Karpas-422 (cell line): ENCODE results near the gene KRTAP8-1. TPM values are rescaled to one million over a fixed set of nuclear protein-coding genes. Genes with fewer than 3 reads are reported as not detected.

ENCODE experiments used
- DNase-seq: peaks from one replicate; pipeline ENCODE4 v3.0.0-alpha.2; 2015
- H2AFZ ChIP-seq: fragments of 200-600 bp; sonication (generic); 2 replicates; pipeline ENCODE4 v1.6.1; 2014; ENCODE audit warnings: antibody characterized with exemption, low read length, mixed read lengths
- H3K27ac ChIP-seq: fragments of 200-600 bp; sonication (generic); 2 replicates; pipeline ENCODE4 v1.5.1; 2014; ENCODE audit warnings: mild to moderate bottlenecking, low read length, moderate library complexity
- H3K27me3 ChIP-seq: fragments of 200-600 bp; sonication (generic); 2 replicates; pipeline ENCODE4 v1.6.1; 2014; ENCODE audit warnings: low read length, mixed read lengths
- H3K36me3 ChIP-seq: fragments of 200-600 bp; sonication (generic); 2 replicates; pipeline ENCODE4 v1.6.1; 2014; ENCODE audit warnings: low read length, mixed read lengths; ENCODE audit not compliant: insufficient read depth
- H3K4me1 ChIP-seq: fragments of 200-600 bp; sonication (generic); 2 replicates; pipeline ENCODE4 v1.6.1; 2014; ENCODE audit warnings: mild to moderate bottlenecking, low read length, mixed read lengths
- H3K4me2 ChIP-seq: fragments of 200-600 bp; sonication (generic); 2 replicates; pipeline ENCODE4 v1.6.1; 2014; ENCODE audit warnings: low read length, low read depth, mild to moderate bottlenecking; ENCODE audit not compliant: poor library complexity, severe bottlenecking
- H3K4me3 ChIP-seq: fragments of 200-600 bp; sonication (generic); 2 replicates; pipeline ENCODE4 v1.5.1; 2014; ENCODE audit warnings: mild to moderate bottlenecking, antibody characterized with exemption, low read length, mixed read lengths
- H3K79me2 ChIP-seq: fragments of 200-600 bp; sonication (generic); 2 replicates; pipeline ENCODE4 v1.6.1; 2014; ENCODE audit warnings: mild to moderate bottlenecking, low read length, mixed read lengths
- H3K9ac ChIP-seq: fragments of 200-600 bp; sonication (generic); 2 replicates; pipeline ENCODE4 v1.6.0; 2014; ENCODE audit warnings: low read length
- H3K9me2 ChIP-seq: fragments of 200-600 bp; sonication (generic), shearing (Covaris generic); replicated peaks from 2 replicates; pipeline ENCODE4 v1.6.0; 2014; ENCODE audit warnings: mild to moderate bottlenecking, low read length, moderate library complexity; ENCODE audit not compliant: insufficient read depth
- H3K9me3 ChIP-seq: fragments of 300-700, 200-600 bp; sonication (generic); 2 replicates; pipeline ENCODE4 v1.6.1; 2014; ENCODE audit warnings: low read length, mixed read lengths
- H4K20me1 ChIP-seq: fragments of 200-600 bp; sonication (generic); 2 replicates; pipeline ENCODE4 v1.6.1; 2014; ENCODE audit warnings: mild to moderate bottlenecking, antibody characterized with exemption, low read length, low read depth; ENCODE audit not compliant: insufficient read depth
- small RNA-seq: library from RNA; depleted of rRNA; stranded (forward); fragments of <200 nt; gene quantifications from one replicate; pipeline ENCODE3, GENCODE V24; 2014
- total RNA-seq: library from RNA; depleted of rRNA; stranded (reverse); fragments of >200 nt; shearing (Covaris generic); gene quantifications from 2 replicates; pipeline ENCODE4 v1.2.3, GENCODE V29; 2014; ENCODE audit warnings: low replicate concordance; rRNA removed

Gene KRTAP8-1
- total RNA-seq, 1 experiment from 2014 or later: not detected

DNA sequence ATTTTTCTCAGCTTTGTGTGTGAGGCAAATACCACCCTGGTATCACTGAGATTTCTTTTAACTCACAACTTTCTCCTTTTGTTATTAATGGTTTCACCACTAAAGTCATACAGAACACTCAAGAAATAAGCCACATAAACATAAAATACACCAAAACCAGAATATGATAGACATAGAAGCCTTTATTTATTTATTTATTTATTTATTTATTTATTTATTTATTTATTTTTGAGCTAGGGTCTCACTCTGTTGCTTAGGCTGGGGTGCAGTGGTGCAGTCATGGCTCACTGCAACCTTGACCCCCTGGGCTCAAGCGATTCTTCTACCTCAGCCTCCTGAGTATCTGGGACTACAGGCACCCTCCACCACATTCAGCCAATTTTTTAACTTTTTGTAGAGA, 12.5 kb downstream of the KRTAP8-1 start:
- Histone ChIP-seq H2AFZ (no peak overlapping the region), H3K9me2 (no peaks in the 10 kb centered on the region; the same call in 1 of the 2 replicates), H3K36me3 (no peaks in the 10 kb centered on the region), H4K20me1 (no peaks in the 10 kb centered on the region), H3K4me1 (no peaks in the 10 kb centered on the region), H3K4me3 (no peak overlapping the region), H3K4me2 (no peak overlapping the region), H3K27me3 (no peaks in the 10 kb centered on the region), H3K27ac (no peak overlapping the region), H3K9ac (no peak overlapping the region), H3K9me3 (no peaks in the 10 kb centered on the region), H3K79me2 (no peaks in the 10 kb centered on the region)
- no peak for DNase-seq

- DNase-seq: no peak
- Histone ChIP-seq H3K27ac (no peak overlapping the region), H3K27me3 (no peaks in the 10 kb centered on the region), H3K9me2 (no peaks in the 10 kb centered on the region), H3K4me2 (no peak overlapping the region), H3K4me3 (no peak overlapping the region), H4K20me1 (no peaks in the 10 kb centered on the region), H3K9me3 (no peaks in the 10 kb centered on the region), H3K79me2 (no peaks in the 10 kb centered on the region), H2AFZ (no peak overlapping the region), H3K36me3 (no peaks in the 10 kb centered on the region), H3K9ac (no peak overlapping the region), H3K4me1 (no peaks in the 10 kb centered on the region)
These were observed 19.3 kb downstream of the KRTAP8-1 start for GRCh38 chr21:30793581-30794314.

DNA sequence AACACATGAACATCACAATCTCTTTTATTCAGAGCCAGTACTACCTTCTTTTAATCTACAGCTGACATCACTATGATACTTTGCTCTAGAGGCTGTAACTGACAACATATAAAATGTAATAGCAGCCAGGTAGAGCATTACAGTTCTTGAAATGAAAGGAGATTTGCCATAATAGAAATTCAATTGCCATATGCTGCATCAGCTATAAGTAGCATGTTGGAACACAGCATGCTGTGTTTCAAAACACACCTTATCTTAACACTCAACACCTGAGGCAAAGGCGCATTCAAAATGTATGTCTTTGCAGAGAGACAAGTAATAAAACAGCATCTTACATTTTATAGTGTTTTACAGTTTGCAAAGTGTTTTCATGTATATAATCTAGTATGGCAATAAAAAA, 33.8 kb downstream of the KRTAP8-1 start:
- Histone ChIP-seq H3K4me1 (no peaks in the 10 kb centered on the region), H4K20me1 (no peaks in the 10 kb centered on the region), H3K27ac (no peak overlapping the region), H3K9me2 (no peaks in the 10 kb centered on the region), H3K4me3 (no peak overlapping the region), H3K9ac (no peak overlapping the region), H2AFZ (no peak overlapping the region), H3K36me3 (no peaks in the 10 kb centered on the region), H3K4me2 (no peak overlapping the region), H3K9me3 (peaks cover 10% of the 10 kb centered on the region; the same call in 1 of the 2 replicates), H3K79me2 (no peaks in the 10 kb centered on the region), H3K27me3 (no peaks in the 10 kb centered on the region)
- DNase-seq: no peak

- H3K9ac ChIP-seq: no peak overlapping the region
- H3K36me3 ChIP-seq: no peaks in the 10 kb centered on the region
- H3K9me3 ChIP-seq: peaks cover 9% of the 10 kb centered on the region; the same call in 1 of the 2 replicates
- no peak overlapping the region for H2AFZ ChIP-seq
- no peak for DNase-seq
- no peaks in the 10 kb centered on the region for H3K27me3 ChIP-seq
- H3K4me2 ChIP-seq: no peak overlapping the region
- H3K9me2 ChIP-seq: no peaks in the 10 kb centered on the region
- no peak overlapping the region for H3K27ac ChIP-seq
- no peak overlapping the region for H3K4me3 ChIP-seq
- H3K79me2 ChIP-seq: no peaks in the 10 kb centered on the region
- H4K20me1 ChIP-seq: no peaks in the 10 kb centered on the region
- H3K4me1 ChIP-seq: no peaks in the 10 kb centered on the region
These were observed 43.2 kb downstream of the KRTAP8-1 start for GRCh38 chr21:30769724-30770431.

Small RNA genes lying within 50 kb of the gene (small RNA-seq; reads per million reads assigned to genes)
- gene AP000244.1 (not detected), gene KRTAP8-2P (not detected), gene KRTAP8-3P (not detected)

Other genes starting within 250 kb of the KRTAP8-1 start
- not detected in 2 replicates for gene KRTAP22-2, start 222.9 kb downstream of the KRTAP8-1 start, total RNA-seq
- not detected in 2 replicates for gene KRTAP6-3, start 220.8 kb downstream of the KRTAP8-1 start, total RNA-seq
- not detected in 2 replicates for gene KRTAP6-2, start 214.4 kb downstream of the KRTAP8-1 start, total RNA-seq
- gene KRTAP22-1, start 212.2 kb downstream of the KRTAP8-1 start, total RNA-seq: not detected in 2 replicates
- gene KRTAP6-1, start 199.3 kb downstream of the KRTAP8-1 start, total RNA-seq: not detected in 2 replicates
- gene KRTAP20-1, start 196.8 kb downstream of the KRTAP8-1 start, total RNA-seq: not detected in 2 replicates
- not detected in 2 replicates for gene KRTAP20-4, start 192.6 kb downstream of the KRTAP8-1 start, total RNA-seq
- not detected in 2 replicates for gene KRTAP20-2, start 178.1 kb downstream of the KRTAP8-1 start, total RNA-seq
- not detected in 2 replicates for gene KRTAP20-3, start 170.4 kb downstream of the KRTAP8-1 start, total RNA-seq
- gene KRTAP21-3, start 94.5 kb downstream of the KRTAP8-1 start, total RNA-seq: not detected in 2 replicates
- not detected in 2 replicates for gene KRTAP21-2, start 66.0 kb downstream of the KRTAP8-1 start, total RNA-seq
- not detected in 2 replicates for gene KRTAP21-1, start 57.8 kb downstream of the KRTAP8-1 start, total RNA-seq
- gene KRTAP7-1, start 16.5 kb upstream of the KRTAP8-1 start, total RNA-seq: not detected in 2 replicates
- gene KRTAP11-1, start 68.3 kb upstream of the KRTAP8-1 start, total RNA-seq: not detected in 2 replicates
- not detected in 2 replicates for gene KRTAP19-8, start 225.2 kb upstream of the KRTAP8-1 start, total RNA-seq